ENCODE results near the gene MACROD2. TPM values are rescaled to one million over a fixed set of nuclear protein-coding genes. Genes with fewer than 3 reads are reported as not detected.

The MACROD2 gene
- total RNA-seq, 1 donor, result 1.3 TPM

- H3K4me3 ChIP-seq (ENCODE audit: low read depth, low read length), result no peak overlapping the region
- TF ChIP-seq, protein P1, sequence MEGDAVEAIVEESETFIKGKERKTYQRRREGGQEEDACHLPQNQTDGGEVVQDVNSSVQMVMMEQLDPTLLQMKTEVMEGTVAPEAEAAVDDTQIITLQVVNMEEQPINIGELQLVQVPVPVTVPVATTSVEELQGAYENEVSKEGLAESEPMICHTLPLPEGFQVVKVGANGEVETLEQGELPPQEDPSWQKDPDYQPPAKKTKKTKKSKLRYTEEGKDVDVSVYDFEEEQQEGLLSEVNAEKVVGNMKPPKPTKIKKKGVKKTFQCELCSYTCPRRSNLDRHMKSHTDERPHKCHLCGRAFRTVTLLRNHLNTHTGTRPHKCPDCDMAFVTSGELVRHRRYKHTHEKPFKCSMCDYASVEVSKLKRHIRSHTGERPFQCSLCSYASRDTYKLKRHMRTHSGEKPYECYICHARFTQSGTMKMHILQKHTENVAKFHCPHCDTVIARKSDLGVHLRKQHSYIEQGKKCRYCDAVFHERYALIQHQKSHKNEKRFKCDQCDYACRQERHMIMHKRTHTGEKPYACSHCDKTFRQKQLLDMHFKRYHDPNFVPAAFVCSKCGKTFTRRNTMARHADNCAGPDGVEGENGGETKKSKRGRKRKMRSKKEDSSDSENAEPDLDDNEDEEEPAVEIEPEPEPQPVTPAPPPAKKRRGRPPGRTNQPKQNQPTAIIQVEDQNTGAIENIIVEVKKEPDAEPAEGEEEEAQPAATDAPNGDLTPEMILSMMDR (IDR thresholded peaks at IDR 0.05; ENCODE audit: insufficient read depth, low read length), result no peak
- no peak for DNase-seq (ENCODE audit: low read depth)
Measured at GRCh38 chr20:15113144-15113773, 1117.9 kb downstream of the MACROD2 start.

DNA sequence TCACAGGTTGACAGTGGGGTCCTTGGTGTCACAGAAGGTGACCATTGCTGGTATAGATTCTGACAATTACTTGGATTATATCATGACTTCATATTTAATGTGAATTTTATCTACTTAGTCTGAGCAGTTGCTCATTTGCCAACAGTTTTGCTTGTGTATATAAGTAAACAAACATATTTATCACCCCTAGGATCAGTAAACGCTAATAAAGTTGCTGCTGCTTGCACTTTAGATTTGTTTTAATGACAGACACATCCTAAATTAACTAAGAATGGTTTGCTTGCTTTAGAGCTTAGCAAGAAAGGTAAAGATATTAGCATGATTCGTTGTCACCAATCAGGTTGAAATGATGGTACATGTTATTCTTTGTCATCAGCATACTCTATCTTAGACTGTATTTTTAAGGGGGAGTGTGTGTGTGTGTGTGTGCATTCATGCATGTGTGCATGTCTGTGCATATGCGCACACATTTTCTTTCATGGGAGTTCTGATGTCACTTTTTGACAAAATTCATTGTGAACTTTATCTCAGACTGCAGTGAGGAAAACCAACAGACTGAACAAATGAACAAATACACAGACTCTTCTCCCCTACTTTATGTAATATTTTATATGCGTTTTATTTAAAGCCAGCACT, 1124.7 kb downstream of the MACROD2 start:
- DNase-seq (ENCODE audit: low read depth), result no peak
- TF ChIP-seq, protein P1 (IDR thresholded peaks at IDR 0.05; ENCODE audit: insufficient read depth, low read length), result no peak
- H3K4me3 ChIP-seq (ENCODE audit: low read depth, low read length), result no peak overlapping the region

GRCh38 chr20:15122613-15123012, 1127.3 kb downstream of the MACROD2 start:
- no peak for DNase-seq (ENCODE audit: low read depth)
- TF ChIP-seq, protein P1 (IDR thresholded peaks at IDR 0.05; ENCODE audit: insufficient read depth, low read length), result no peak
- no peak overlapping the region for H3K4me3 ChIP-seq (ENCODE audit: low read depth, low read length)

DNA sequence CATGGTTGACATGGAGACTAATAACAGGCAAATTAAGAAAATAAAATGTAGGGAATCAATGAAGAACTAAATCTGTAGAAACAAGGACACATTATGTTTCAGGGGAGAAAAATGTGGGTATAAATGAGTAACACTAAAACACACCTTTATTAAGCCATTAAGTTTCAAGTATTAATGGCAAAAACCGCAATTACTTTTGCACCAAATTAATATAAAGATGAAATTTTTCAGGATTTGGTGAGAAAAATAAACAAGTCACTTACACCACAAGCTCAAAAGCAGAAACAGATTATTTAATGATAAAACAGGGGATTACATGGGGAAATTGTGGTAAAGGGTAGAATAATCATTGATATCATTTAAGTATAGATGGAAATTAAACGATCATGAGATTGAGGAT, 1135.9 kb downstream of the MACROD2 start:
- no peak for DNase-seq (ENCODE audit: low read depth)
- TF ChIP-seq, protein P1 (IDR thresholded peaks at IDR 0.05; ENCODE audit: insufficient read depth, low read length), result no peak
- H3K4me3 ChIP-seq (ENCODE audit: low read depth, low read length), result no peak overlapping the region

DNA sequence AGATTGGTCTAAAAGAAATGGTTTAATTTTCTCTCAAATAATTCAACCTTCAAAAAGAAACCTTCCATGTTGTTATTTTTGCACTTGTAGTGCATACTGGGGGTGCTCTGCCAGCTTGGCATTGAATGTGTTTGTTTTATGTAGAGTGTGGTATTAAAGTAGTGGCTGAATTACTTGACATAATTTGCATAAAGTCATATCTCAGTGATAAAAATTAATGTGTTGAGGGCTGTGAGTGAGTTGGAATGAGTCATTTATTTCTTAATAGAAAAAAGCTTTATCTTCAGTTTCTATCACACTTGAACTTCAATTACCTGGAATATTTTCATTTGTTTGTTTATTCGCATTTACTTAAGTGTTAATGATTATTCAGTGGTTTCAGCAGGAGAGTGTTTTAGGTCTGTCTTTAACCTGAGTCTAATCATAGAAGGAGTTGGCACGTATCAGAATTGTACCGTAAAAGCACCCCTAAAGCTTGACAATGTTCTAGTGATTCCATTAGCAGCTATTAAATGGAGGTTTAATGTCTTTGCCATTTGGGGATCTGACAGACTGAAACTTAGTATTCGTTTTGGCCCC, 1143.3 kb downstream of the MACROD2 start:
- TF ChIP-seq, protein P1 (IDR thresholded peaks at IDR 0.05; ENCODE audit: insufficient read depth, low read length), result no peak
- no peak for DNase-seq (ENCODE audit: low read depth)
- no peak overlapping the region for H3K4me3 ChIP-seq (ENCODE audit: low read depth, low read length)

DNA sequence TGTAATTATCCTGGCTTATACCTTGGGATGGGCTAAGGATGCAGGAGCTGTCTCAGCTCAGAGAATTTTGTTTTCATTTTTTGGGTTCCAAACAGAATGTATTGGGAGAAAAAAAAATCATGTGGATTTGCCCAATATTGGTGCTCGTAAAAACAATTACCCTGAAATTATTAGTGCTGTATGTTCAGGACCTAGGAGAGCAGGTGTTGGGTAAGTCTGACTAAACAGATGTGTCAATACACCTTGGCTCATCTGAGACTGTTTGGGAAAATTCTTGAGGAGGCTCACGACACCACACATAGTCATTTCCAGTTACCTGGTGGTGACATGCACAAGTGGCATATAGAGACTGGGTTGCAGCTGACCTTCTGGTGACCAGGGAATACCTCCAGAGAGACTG, 1144.2 kb downstream of the MACROD2 start:
- no peak overlapping the region for H3K4me3 ChIP-seq (ENCODE audit: low read depth, low read length)
- DNase-seq (ENCODE audit: low read depth), result no peak
- TF ChIP-seq, protein P1 (IDR thresholded peaks at IDR 0.05; ENCODE audit: insufficient read depth, low read length), result no peak
